A673 (cell line): ENCODE results near the gene RNF213. TPM values are rescaled to one million over a fixed set of nuclear protein-coding genes. Genes with fewer than 3 reads are reported as not detected.

ENCODE experiments used
- BruUV-seq: library from RNA; stranded (reverse); fragments of 400-500 nt; replicated peaks from 2 replicates; lab custom pipeline; 2021; lab: Mats Ljungman, UMichigan
- CTCF ChIA-PET: fragments of 300-600 bp; sonication (Branson Sonifier 250); formaldehyde crosslinking; loops from one replicate; lab custom pipeline; 2022; ENCODE audit warnings: antibody characterized with exemption; lab: Charles Lee
- POLR2A ChIA-PET: fragments of 300-600 bp; sonication (Branson Sonifier 250); formaldehyde crosslinking; loops from one replicate; lab custom pipeline; 2022; ENCODE audit warnings: antibody characterized with exemption; ENCODE audit not compliant: low non-redundant PET; lab: Charles Lee
- DNase-seq: peaks from one replicate; pipeline ENCODE4 v3.0.0-alpha.2; 2015; ENCODE audit warnings: low spot score
- H3K27ac ChIP-seq: fragments of 200-600 bp; sonication (generic); 2 replicates; pipeline ENCODE4 v1.5.1; 2016; ENCODE audit warnings: mixed run types, low read depth, mild to moderate bottlenecking, mixed read lengths, antibody characterized with exemption, low read length; ENCODE audit not compliant: poor library complexity, severe bottlenecking
- H3K27me3 ChIP-seq: fragments of 200-600 bp; sonication (generic); replicated peaks from 2 replicates; pipeline ENCODE4 v1.6.1; 2017; ENCODE audit warnings: mixed run types, low read depth, mild to moderate bottlenecking, mixed read lengths, antibody characterized with exemption, low read length; ENCODE audit not compliant: insufficient read depth, poor library complexity
- H3K36me3 ChIP-seq: fragments of 200-600 bp; sonication (generic); 2 replicates; pipeline ENCODE4 v1.6.1; 2016; ENCODE audit warnings: mixed run types, mild to moderate bottlenecking, mixed read lengths, antibody characterized with exemption, low read length; ENCODE audit not compliant: insufficient read depth, poor library complexity, severe bottlenecking
- H3K4me1 ChIP-seq: fragments of 200-600 bp; sonication (generic); 2 replicates; pipeline ENCODE4 v1.6.1; 2017; ENCODE audit warnings: mixed run types, mild to moderate bottlenecking, mixed read lengths, antibody characterized with exemption, low read length; ENCODE audit not compliant: insufficient read depth, poor library complexity, severe bottlenecking
- H3K4me3 ChIP-seq: fragments of 200-600 bp; sonication (generic); 2 replicates; pipeline ENCODE4 v1.5.1; 2016; ENCODE audit warnings: low read depth, mixed run types, mild to moderate bottlenecking, mixed read lengths, low read length; ENCODE audit not compliant: poor library complexity, severe bottlenecking
- H3K9me3 ChIP-seq: fragments of 200-600 bp; sonication (generic); 2 replicates; pipeline ENCODE4 v1.6.1; 2016; ENCODE audit warnings: mixed run types, low read depth, mild to moderate bottlenecking, mixed read lengths, antibody characterized with exemption, low read length; ENCODE audit not compliant: poor library complexity, severe bottlenecking
- EZH2 ChIP-seq: fragments of 200-600 bp; sonication (generic); IDR thresholded peaks from 2 replicates; pipeline ENCODE4 v1.6.1; 2017; ENCODE audit warnings: borderline replicate concordance, low read depth, mild to moderate bottlenecking, mixed read lengths, antibody characterized with exemption, low read length; ENCODE audit not compliant: poor library complexity, severe bottlenecking
- intact Hi-C: fragments of 100-400 bp; cut with micrococcal nuclease; formaldehyde crosslinking; loops from one replicate; pipeline ENCODE4 v1.10.0; 2022; ENCODE audit not compliant: unreplicated experiment
- total RNA-seq: library from RNA; stranded (reverse); gene quantifications from 2 replicates; pipeline ENCODE4 v1.2.3, GENCODE V29; 2021
- TF ChIP-seq, protein P1 (sequence below): fragments of 300-800, 200-600 bp; sonication (generic); conservative IDR thresholded peaks from 2 replicates; pipeline ENCODE4 v1.5.1; 2017; ENCODE audit warnings: low read depth, mild to moderate bottlenecking, antibody characterized with exemption, low read length, moderate library complexity, mixed read lengths

Gene RNF213
- total RNA-seq, 1 experiment from 2014 or later = 78.0 TPM

DNA sequence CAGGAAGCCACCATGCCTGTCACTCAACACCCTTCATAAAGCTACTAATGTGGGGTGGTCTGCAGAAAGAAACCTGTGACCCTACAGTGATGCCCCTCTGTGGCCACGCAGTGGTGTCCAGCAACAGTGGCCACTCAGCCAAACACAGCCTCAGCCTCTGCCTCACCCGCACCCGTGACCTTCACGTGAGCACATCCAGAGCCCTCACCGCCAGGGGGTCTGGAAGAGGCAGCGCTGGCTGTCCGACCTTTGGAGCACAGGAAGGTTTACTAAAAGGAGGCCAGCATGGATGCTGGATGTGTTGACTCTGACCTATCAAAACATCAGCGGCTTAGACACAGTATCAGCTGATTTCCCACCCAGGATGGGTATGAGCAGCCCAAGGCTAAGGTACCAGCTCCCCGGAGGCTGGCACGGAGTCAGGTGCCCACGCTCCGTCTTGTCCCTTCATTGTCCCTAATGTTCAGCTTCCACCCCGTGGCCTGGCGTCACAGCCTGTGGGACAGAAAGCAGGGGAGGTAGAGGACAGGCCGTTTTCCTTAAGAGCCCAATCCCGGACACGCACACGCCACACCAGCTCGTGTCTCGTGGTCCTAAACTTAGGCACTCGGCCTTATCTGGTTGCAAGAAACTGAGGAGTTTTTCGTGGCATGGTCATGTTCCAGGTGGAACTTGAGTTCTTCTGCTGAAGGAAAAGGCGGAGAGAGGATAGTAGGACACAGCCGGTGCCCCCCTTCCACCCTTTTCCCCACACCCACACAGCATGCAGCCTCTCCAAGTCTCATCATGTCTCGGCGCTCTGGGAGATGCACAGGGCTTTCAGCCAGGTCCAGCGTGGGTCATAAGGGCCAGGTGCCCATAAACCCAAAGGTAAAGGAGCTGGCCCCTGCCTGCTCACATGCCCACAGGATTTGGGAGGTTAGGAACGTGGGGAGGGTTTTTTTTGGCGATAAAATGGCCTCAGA, 104.6 kb downstream of the RNF213 start:
- no peak overlapping the region for H3K4me3 ChIP-seq
- CTCF ChIA-PET = no interaction called here
- H3K9me3 ChIP-seq = no peaks in the 10 kb centered on the region
- no peak for TF ChIP-seq EZH2
- TF ChIP-seq, protein P1, sequence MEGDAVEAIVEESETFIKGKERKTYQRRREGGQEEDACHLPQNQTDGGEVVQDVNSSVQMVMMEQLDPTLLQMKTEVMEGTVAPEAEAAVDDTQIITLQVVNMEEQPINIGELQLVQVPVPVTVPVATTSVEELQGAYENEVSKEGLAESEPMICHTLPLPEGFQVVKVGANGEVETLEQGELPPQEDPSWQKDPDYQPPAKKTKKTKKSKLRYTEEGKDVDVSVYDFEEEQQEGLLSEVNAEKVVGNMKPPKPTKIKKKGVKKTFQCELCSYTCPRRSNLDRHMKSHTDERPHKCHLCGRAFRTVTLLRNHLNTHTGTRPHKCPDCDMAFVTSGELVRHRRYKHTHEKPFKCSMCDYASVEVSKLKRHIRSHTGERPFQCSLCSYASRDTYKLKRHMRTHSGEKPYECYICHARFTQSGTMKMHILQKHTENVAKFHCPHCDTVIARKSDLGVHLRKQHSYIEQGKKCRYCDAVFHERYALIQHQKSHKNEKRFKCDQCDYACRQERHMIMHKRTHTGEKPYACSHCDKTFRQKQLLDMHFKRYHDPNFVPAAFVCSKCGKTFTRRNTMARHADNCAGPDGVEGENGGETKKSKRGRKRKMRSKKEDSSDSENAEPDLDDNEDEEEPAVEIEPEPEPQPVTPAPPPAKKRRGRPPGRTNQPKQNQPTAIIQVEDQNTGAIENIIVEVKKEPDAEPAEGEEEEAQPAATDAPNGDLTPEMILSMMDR = no peak
- no peak overlapping the region for H3K27ac ChIP-seq
- DNase-seq = no peak
- POLR2A ChIA-PET = no interaction called here
- intact Hi-C loops = no loop called here
- no peaks in the 10 kb centered on the region for H3K27me3 ChIP-seq
- H3K36me3 ChIP-seq = peaks cover 56% of the 10 kb centered on the region
- no peaks in the 10 kb centered on the region for H3K4me1 ChIP-seq
- BruUV-seq = TSS peak; percentile 16

DNA sequence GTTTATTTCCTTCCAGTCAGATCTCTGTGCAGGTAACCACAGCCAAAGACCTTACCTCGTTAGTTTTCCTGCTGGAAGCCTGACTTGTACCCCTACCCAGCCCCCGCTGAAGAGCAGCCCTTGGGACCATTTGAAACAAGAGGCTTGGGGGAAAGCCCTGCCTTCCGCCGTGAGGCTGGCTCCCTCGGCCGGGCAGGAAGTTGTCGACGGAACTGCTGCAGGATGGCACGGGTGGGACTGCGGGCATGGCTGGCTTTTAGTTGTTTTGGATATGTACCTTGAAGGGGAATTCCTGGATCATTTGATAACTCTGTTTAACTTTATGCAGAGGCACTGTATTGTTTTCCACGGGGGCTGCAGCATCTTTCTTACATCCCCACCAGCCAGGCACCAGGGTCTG, 105.3 kb downstream of the RNF213 start:
- no peaks in the 10 kb centered on the region for H3K9me3 ChIP-seq
- H3K27me3 ChIP-seq = no peaks in the 10 kb centered on the region
- ChIA-PET CTCF (no interaction called here), POLR2A (no interaction called here)
- no peak overlapping the region for H3K27ac ChIP-seq
- DNase-seq = no peak
- no peak overlapping the region for H3K4me3 ChIP-seq
- intact Hi-C loops = no loop called here
- no peaks in the 10 kb centered on the region for H3K4me1 ChIP-seq
- peaks cover 56% of the 10 kb centered on the region for H3K36me3 ChIP-seq
- TF ChIP-seq, protein P1 = no peak
- no peak for TF ChIP-seq EZH2
- BruUV-seq = no TSS peak

DNA sequence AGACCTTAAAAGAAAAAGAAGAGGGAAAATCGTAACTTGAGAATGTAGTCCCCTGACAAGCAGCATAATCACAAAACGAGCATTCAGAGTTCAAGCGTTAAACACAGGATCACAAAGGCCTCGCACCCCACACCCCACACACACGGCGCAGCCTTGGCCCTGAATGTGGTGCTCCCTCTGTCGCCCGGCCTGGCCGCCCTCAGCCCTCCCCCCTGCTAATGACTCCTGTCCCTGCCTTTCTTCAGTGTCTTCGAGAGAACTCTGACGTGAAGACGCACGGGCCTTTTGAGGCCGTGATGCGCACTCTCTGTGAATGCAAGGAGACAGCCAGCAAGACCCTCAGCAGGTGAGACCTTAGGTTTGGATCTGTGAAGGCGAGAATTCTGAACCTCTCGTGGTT, 106.9 kb downstream of the RNF213 start:
- ChIA-PET CTCF (no interaction called here), POLR2A (no interaction called here)
- no peaks in the 10 kb centered on the region for H3K27me3 ChIP-seq
- peaks cover 59% of the 10 kb centered on the region for H3K36me3 ChIP-seq
- no peaks in the 10 kb centered on the region for H3K4me1 ChIP-seq
- no peak overlapping the region for H3K4me3 ChIP-seq
- H3K27ac ChIP-seq = no peak overlapping the region
- TF ChIP-seq, protein P1 = no peak
- TF ChIP-seq EZH2 = no peak
- DNase-seq = no peak
- no TSS peak for BruUV-seq
- no peaks in the 10 kb centered on the region for H3K9me3 ChIP-seq
- intact Hi-C loops = no loop called here
